HepG2 (cell line): ENCODE measurements around the gene RNF222. TPM values are rescaled to one million over a fixed set of nuclear protein-coding genes. Genes with fewer than 3 reads are reported as not detected.
A peak's percentile ranks its signal among the peaks of the same experiment; 100 is the strongest.

Source experiments
- HMGA1 ChIP-seq: sonication (generic); formaldehyde crosslinking; conservative IDR thresholded peaks from 2 replicates; pipeline ENCODE4 v1.4.0; 2020; ENCODE audit warnings: missing genetic modification reagents
- KDM6A ChIP-seq: IDR thresholded peaks from 2 replicates; pipeline ENCODE4 v1.6.1; 2016; ENCODE audit warnings: low read depth
- MED1 ChIP-seq: sonication (generic); formaldehyde crosslinking; IDR thresholded peaks from 2 replicates; pipeline ENCODE4 v1.4.0; 2020; ENCODE audit warnings: missing genetic modification reagents
- REL ChIP-seq: sonication (generic); formaldehyde crosslinking; conservative IDR thresholded peaks from 2 replicates; pipeline ENCODE4 v1.8.0; 2022; ENCODE audit warnings: mild to moderate bottlenecking, missing genetic modification reagents, moderate library complexity
- REXO4 ChIP-seq: sonication (generic); formaldehyde crosslinking; IDR thresholded peaks from 2 replicates; pipeline ENCODE4 v1.8.0; 2022; ENCODE audit warnings: missing genetic modification reagents, mild to moderate bottlenecking, borderline replicate concordance
- SIN3B ChIP-seq: fragments of 150-350 bp; IDR thresholded peaks from 2 replicates; pipeline ENCODE4 v1.6.1; 2014; ENCODE audit warnings: low read length
- STAT5B ChIP-seq: sonication (generic); formaldehyde crosslinking; IDR thresholded peaks from 2 replicates; pipeline ENCODE4 v1.4.0; 2020; ENCODE audit warnings: missing genetic modification reagents
- ZBTB3 ChIP-seq: sonication (generic); formaldehyde crosslinking; IDR thresholded peaks from 2 replicates; pipeline ENCODE4 v1.4.0; 2020; ENCODE audit warnings: low read depth, mild to moderate bottlenecking, moderate library complexity, missing genetic modification reagents, borderline replicate concordance
- ZNF180 ChIP-seq: sonication (generic); formaldehyde crosslinking; IDR thresholded peaks from 2 replicates; pipeline ENCODE4 v1.4.0; 2020; ENCODE audit warnings: low read depth, missing genetic modification reagents, borderline replicate concordance
- ZNF549 ChIP-seq: sonication (generic); formaldehyde crosslinking; IDR thresholded peaks from 2 replicates; pipeline ENCODE4 v1.5.0; 2020; ENCODE audit warnings: missing genetic modification reagents
- ZNF644 ChIP-seq: IDR thresholded peaks from 2 replicates; pipeline ENCODE4 v1.6.1; 2016; ENCODE audit warnings: low read depth
- ZNF709 ChIP-seq: sonication (generic); formaldehyde crosslinking; IDR thresholded peaks from 2 replicates; pipeline ENCODE4 v1.5.0; 2020; ENCODE audit warnings: mild to moderate bottlenecking, missing genetic modification reagents
- ZSCAN29 ChIP-seq: sonication (generic); formaldehyde crosslinking; conservative IDR thresholded peaks from 2 replicates; pipeline ENCODE4 v1.4.0; 2020; ENCODE audit warnings: mild to moderate bottlenecking, missing genetic modification reagents
- polyA plus RNA-seq, 8 experiments: library from polyadenylated mRNA; depleted of rRNA in 3 of 8; stranded (reverse) in 7 of 8; unstranded in 1 of 8; fragments of >200 nt; fragmentation: Illumina TruSeq in 4 of 8; extraction: Trizol in 4 of 8; gene quantifications; 2 replicates each; pipeline versions ENCODE4 v1.2.1 to v1.2.3, GENCODE V29; 2011 to 2016; ENCODE audit warnings: low read depth in 4 of 8, missing spikeins in 1 of 8, mixed read lengths in 1 of 8; ENCODE audit not compliant: insufficient read depth in 1 of 8
- total RNA-seq, 5 experiments: library from RNA; depleted of rRNA; stranded (reverse); fragments of >200 nt; fragmentation: Illumina TruSeq; extraction: Trizol; gene quantifications; 2 replicates each; pipeline ENCODE4 v1.2.3, GENCODE V29; 2016; ENCODE audit warnings: low read depth in 1 of 5
- TF ChIP-seq, protein P1 (sequence below): sonication (generic); formaldehyde crosslinking; IDR thresholded peaks from 2 replicates; pipeline ENCODE4 v1.4.0; 2020; ENCODE audit warnings: missing genetic modification reagents
- TF ChIP-seq, protein P2 (sequence below): sonication (generic); formaldehyde crosslinking; IDR thresholded peaks from 2 replicates; pipeline ENCODE4 v1.8.0; 2022; ENCODE audit warnings: mild to moderate bottlenecking, missing genetic modification reagents; ENCODE audit not compliant: insufficient replicate concordance
- TF ChIP-seq, protein P3 (sequence below): sonication (generic); formaldehyde crosslinking; IDR thresholded peaks from 2 replicates; pipeline ENCODE4 v1.4.0; 2020; ENCODE audit warnings: missing genetic modification reagents
- TF ChIP-seq, protein P4 (sequence below): sonication (generic); IDR thresholded peaks from 2 replicates; pipeline ENCODE4 v1.6.1; 2016; ENCODE audit warnings: low read depth, borderline replicate concordance
- TF ChIP-seq, protein P5 (sequence below): sonication (generic); formaldehyde crosslinking; IDR thresholded peaks from 2 replicates; pipeline ENCODE4 v1.5.0; 2020; ENCODE audit warnings: mild to moderate bottlenecking, missing genetic modification reagents
- TF ChIP-seq, protein P6 (sequence below): sonication (generic); formaldehyde crosslinking; IDR thresholded peaks from 2 replicates; pipeline ENCODE4 v1.4.0; 2020; ENCODE audit warnings: mild to moderate bottlenecking, missing genetic modification reagents

The RNF222 gene
- total and polyA plus RNA-seq, 2 of the 13 experiments (the other 11 are each of a cell fraction or from before 2014, with no cell fraction given), result not detected

DNA sequence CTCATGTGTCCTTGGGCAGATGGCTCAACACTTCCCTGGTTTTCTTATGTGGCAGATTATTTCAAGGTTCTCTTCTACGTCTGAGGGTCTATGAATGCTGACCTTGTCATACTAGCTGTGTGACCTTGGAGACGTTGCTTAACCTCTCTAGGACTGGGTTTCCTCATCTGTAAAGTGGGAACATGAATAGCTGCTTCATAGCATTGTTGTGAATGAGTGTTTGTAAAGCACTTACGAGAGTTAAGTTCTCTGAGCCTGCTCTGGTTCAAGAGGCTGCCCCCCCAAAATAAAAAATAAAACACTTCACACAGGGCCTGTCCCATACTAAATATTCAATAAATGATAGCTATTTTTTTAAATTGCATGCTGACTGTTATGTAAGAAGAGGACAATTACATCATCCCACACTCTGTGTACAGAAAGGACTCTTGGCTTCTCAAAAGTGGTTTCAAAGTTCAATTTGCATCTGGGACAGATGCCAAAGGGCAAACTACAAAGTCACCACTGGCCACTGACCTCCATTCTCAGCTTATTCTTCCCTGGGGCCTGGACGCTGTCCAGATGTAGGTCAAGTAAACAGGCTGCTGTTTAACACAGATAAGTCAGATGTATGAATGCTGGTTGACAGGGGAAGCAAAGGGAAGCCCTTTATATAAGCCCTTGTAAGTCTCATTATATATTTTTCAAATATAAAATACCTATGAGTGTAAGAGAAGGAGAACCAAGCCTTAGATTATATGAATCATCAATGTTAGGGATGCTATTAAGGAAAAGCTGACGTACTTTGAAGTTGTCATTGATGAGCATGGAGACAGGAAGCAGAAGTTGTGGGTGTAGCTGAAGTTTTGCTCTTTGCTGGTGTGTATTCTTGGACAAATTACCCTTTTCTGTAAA lies 22.7 kb upstream of the RNF222 start (continued):
- TF ChIP-seq REXO4 (no peak), STAT5B (CRISPR knock-in tag) (peak; percentile 73; the same call in 1 of the 2 replicates), SIN3B (no peak), ZNF549 (CRISPR knock-in tag) (no peak), ZSCAN29 (CRISPR knock-in tag) (no peak), ZNF180 (no peak), ZNF644 (CRISPR knock-in tag) (peak; percentile 71), HMGA1 (CRISPR knock-in tag) (no peak), REL (no peak), ZBTB3 (CRISPR knock-in tag) (no peak), KDM6A (CRISPR knock-in tag) (peak; percentile 88), ZNF709 (no peak), MED1 (CRISPR knock-in tag) (peak; percentile 96)
- TF ChIP-seq, protein P1, sequence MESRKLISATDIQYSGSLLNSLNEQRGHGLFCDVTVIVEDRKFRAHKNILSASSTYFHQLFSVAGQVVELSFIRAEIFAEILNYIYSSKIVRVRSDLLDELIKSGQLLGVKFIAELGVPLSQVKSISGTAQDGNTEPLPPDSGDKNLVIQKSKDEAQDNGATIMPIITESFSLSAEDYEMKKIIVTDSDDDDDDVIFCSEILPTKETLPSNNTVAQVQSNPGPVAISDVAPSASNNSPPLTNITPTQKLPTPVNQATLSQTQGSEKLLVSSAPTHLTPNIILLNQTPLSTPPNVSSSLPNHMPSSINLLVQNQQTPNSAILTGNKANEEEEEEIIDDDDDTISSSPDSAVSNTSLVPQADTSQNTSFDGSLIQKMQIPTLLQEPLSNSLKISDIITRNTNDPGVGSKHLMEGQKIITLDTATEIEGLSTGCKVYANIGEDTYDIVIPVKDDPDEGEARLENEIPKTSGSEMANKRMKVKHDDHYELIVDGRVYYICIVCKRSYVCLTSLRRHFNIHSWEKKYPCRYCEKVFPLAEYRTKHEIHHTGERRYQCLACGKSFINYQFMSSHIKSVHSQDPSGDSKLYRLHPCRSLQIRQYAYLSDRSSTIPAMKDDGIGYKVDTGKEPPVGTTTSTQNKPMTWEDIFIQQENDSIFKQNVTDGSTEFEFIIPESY (CRISPR knock-in tag), result peak; percentile 55; the same call in 1 of the 2 replicates
- TF ChIP-seq, protein P2, sequence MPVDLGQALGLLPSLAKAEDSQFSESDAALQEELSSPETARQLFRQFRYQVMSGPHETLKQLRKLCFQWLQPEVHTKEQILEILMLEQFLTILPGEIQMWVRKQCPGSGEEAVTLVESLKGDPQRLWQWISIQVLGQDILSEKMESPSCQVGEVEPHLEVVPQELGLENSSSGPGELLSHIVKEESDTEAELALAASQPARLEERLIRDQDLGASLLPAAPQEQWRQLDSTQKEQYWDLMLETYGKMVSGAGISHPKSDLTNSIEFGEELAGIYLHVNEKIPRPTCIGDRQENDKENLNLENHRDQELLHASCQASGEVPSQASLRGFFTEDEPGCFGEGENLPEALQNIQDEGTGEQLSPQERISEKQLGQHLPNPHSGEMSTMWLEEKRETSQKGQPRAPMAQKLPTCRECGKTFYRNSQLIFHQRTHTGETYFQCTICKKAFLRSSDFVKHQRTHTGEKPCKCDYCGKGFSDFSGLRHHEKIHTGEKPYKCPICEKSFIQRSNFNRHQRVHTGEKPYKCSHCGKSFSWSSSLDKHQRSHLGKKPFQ (CRISPR knock-in tag), result no peak
- TF ChIP-seq, protein P3, sequence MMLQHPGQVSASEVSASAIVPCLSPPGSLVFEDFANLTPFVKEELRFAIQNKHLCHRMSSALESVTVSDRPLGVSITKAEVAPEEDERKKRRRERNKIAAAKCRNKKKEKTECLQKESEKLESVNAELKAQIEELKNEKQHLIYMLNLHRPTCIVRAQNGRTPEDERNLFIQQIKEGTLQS, result peak; percentile 92
- TF ChIP-seq, protein P4, sequence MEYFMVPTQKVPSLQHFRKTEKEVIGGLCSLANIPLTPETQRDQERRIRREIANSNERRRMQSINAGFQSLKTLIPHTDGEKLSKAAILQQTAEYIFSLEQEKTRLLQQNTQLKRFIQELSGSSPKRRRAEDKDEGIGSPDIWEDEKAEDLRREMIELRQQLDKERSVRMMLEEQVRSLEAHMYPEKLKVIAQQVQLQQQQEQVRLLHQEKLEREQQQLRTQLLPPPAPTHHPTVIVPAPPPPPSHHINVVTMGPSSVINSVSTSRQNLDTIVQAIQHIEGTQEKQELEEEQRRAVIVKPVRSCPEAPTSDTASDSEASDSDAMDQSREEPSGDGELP, result peak; percentile 89
- TF ChIP-seq, protein P5, sequence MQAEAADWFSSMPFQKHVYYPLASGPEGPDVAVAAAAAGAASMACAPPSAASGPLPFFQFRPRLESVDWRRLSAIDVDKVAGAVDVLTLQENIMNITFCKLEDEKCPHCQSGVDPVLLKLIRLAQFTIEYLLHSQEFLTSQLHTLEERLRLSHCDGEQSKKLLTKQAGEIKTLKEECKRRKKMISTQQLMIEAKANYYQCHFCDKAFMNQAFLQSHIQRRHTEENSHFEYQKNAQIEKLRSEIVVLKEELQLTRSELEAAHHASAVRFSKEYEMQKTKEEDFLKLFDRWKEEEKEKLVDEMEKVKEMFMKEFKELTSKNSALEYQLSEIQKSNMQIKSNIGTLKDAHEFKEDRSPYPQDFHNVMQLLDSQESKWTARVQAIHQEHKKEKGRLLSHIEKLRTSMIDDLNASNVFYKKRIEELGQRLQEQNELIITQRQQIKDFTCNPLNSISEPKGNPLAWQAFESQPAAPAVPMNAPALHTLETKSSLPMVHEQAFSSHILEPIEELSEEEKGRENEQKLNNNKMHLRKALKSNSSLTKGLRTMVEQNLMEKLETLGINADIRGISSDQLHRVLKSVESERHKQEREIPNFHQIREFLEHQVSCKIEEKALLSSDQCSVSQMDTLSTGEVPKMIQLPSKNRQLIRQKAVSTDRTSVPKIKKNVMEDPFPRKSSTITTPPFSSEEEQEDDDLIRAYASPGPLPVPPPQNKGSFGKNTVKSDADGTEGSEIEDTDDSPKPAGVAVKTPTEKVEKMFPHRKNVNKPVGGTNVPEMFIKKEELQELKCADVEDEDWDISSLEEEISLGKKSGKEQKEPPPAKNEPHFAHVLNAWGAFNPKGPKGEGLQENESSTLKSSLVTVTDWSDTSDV (CRISPR knock-in tag), result no peak
- TF ChIP-seq, protein P6, sequence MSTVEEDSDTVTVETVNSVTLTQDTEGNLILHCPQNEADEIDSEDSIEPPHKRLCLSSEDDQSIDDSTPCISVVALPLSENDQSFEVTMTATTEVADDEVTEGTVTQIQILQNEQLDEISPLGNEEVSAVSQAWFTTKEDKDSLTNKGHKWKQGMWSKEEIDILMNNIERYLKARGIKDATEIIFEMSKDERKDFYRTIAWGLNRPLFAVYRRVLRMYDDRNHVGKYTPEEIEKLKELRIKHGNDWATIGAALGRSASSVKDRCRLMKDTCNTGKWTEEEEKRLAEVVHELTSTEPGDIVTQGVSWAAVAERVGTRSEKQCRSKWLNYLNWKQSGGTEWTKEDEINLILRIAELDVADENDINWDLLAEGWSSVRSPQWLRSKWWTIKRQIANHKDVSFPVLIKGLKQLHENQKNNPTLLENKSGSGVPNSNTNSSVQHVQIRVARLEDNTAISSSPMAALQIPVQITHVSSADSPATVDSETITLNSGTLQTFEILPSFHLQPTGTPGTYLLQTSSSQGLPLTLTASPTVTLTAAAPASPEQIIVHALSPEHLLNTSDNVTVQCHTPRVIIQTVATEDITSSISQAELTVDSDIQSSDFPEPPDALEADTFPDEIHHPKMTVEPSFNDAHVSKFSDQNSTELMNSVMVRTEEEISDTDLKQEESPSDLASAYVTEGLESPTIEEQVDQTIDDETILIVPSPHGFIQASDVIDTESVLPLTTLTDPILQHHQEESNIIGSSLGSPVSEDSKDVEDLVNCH (CRISPR knock-in tag), result no peak
